ENCODE data around the gene TSPY2.
"Not testable (repeated sequence)": the region's sequence is repeated elsewhere in the genome, so short reads cannot be mapped to it uniquely, and the experiment has no call there.

DNA sequence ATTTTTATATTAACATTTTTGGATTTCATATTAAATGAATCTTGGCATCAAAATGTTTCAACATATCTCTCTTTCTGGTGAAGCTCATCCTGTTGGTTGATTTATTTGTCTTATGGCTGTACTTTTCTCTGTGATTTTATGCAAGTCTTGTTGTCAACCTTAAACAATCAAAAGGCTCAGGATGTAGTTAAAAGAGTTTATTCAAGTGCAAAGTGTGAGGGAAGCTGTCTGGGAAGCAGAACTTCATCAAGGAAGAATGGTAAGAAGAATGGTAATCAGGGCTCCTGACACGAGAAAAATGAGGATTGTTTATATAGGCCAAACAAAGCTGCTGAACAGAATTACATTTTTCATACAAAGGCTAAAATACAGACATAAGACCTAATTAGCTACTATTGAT is 29.0 kb upstream of the TSPY2 start:
- TF ChIP-seq, protein P1, sequence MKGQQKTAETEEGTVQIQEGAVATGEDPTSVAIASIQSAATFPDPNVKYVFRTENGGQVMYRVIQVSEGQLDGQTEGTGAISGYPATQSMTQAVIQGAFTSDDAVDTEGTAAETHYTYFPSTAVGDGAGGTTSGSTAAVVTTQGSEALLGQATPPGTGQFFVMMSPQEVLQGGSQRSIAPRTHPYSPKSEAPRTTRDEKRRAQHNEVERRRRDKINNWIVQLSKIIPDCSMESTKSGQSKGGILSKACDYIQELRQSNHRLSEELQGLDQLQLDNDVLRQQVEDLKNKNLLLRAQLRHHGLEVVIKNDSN (IDR thresholded peaks at IDR 0.05; ENCODE audit: borderline replicate concordance, extremely low read length, insufficient read depth, low read depth, low read length): not testable (repeated sequence)
- TF ChIP-seq GATAD2B (conservative IDR thresholded peaks at IDR 0.05; ENCODE audit: low read depth); EZH2 (IDR thresholded peaks at IDR 0.05; ENCODE audit: borderline replicate concordance, control insufficient read depth, low read depth, low read length); ZNF217 (IDR thresholded peaks at IDR 0.05); BMI1 (IDR thresholded peaks at IDR 0.05; ENCODE audit: borderline replicate concordance); NR2C2 (IDR thresholded peaks at IDR 0.05; ENCODE audit: borderline replicate concordance, control insufficient read depth, insufficient read length, low read depth); YY1 (IDR thresholded peaks at IDR 0.05; ENCODE audit: low read depth, low read length); TAF1 (IDR thresholded peaks at IDR 0.05; ENCODE audit: borderline replicate concordance, low read depth, low read length); SMC3 (IDR thresholded peaks at IDR 0.05; ENCODE audit: borderline replicate concordance, low read length); KAT2A (conservative IDR thresholded peaks at IDR 0.05; ENCODE audit: control insufficient read depth, low read depth, low read length); NFYB (IDR thresholded peaks at IDR 0.05; ENCODE audit: insufficient read depth, low read depth, low read length): not testable (repeated sequence)
- TF ChIP-seq, protein P2, sequence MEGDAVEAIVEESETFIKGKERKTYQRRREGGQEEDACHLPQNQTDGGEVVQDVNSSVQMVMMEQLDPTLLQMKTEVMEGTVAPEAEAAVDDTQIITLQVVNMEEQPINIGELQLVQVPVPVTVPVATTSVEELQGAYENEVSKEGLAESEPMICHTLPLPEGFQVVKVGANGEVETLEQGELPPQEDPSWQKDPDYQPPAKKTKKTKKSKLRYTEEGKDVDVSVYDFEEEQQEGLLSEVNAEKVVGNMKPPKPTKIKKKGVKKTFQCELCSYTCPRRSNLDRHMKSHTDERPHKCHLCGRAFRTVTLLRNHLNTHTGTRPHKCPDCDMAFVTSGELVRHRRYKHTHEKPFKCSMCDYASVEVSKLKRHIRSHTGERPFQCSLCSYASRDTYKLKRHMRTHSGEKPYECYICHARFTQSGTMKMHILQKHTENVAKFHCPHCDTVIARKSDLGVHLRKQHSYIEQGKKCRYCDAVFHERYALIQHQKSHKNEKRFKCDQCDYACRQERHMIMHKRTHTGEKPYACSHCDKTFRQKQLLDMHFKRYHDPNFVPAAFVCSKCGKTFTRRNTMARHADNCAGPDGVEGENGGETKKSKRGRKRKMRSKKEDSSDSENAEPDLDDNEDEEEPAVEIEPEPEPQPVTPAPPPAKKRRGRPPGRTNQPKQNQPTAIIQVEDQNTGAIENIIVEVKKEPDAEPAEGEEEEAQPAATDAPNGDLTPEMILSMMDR (IDR thresholded peaks at IDR 0.05 in 2 of 3, conservative IDR thresholded peaks at IDR 0.05 in 1 of 3; ENCODE audit: control insufficient read depth in 2 of 3, extremely low read depth in 1 of 3, insufficient read depth in 1 of 3, low read depth in 3 of 3, low read length in 3 of 3): not testable (repeated sequence)
- TF ChIP-seq, protein P3, sequence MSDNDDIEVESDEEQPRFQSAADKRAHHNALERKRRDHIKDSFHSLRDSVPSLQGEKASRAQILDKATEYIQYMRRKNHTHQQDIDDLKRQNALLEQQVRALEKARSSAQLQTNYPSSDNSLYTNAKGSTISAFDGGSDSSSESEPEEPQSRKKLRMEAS (IDR thresholded peaks at IDR 0.05; ENCODE audit: low read depth, low read length): not testable (repeated sequence)
- TF ChIP-seq, protein P4, sequence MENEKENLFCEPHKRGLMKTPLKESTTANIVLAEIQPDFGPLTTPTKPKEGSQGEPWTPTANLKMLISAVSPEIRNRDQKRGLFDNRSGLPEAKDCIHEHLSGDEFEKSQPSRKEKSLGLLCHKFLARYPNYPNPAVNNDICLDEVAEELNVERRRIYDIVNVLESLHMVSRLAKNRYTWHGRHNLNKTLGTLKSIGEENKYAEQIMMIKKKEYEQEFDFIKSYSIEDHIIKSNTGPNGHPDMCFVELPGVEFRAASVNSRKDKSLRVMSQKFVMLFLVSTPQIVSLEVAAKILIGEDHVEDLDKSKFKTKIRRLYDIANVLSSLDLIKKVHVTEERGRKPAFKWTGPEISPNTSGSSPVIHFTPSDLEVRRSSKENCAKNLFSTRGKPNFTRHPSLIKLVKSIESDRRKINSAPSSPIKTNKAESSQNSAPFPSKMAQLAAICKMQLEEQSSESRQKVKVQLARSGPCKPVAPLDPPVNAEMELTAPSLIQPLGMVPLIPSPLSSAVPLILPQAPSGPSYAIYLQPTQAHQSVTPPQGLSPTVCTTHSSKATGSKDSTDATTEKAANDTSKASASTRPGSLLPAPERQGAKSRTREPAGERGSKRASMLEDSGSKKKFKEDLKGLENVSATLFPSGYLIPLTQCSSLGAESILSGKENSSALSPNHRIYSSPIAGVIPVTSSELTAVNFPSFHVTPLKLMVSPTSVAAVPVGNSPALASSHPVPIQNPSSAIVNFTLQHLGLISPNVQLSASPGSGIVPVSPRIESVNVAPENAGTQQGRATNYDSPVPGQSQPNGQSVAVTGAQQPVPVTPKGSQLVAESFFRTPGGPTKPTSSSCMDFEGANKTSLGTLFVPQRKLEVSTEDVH (IDR thresholded peaks at IDR 0.05; ENCODE audit: low read depth, partially characterized antibody): not testable (repeated sequence)

Data from GM12878 (cell line).